PC-9 (cell line): ENCODE data around the gene PPM1G.

Source experiments
- CTCF ChIP-seq: fragments of 200-600 bp; sonication (generic); conservative IDR thresholded peaks from 2 replicates; pipeline ENCODE4 v1.6.1; 2017; ENCODE audit warnings: mixed run types, antibody characterized with exemption, mild to moderate bottlenecking, moderate library complexity
- EZH2 ChIP-seq: fragments of 200-600 bp; sonication (generic); IDR thresholded peaks from 2 replicates; pipeline ENCODE4 v1.8.0; 2017; ENCODE audit warnings: antibody characterized with exemption, low read depth

GRCh38 chr2:27431395-27431794, 22.0 kb upstream of the PPM1G start:
- TF ChIP-seq CTCF (no peak), EZH2 (no peak)
